ENCODE data around the gene SYT2. TPM values are rescaled to one million over a fixed set of nuclear protein-coding genes. Genes with fewer than 3 reads are reported as not detected.

Gene SYT2
- total RNA-seq, 1 experiment from 2014 or later, result 12.1 TPM

- Mint-ChIP-seq H3K36me3 (no peaks in the 10 kb centered on the region), H3K4me1 (peaks cover 32% of the 10 kb centered on the region), H3K4me3 (no peak overlapping the region), H3K27me3 (ENCODE audit: low read depth) (peaks cover 30% of the 10 kb centered on the region), H3K9me3 (no peaks in the 10 kb centered on the region), H3K27ac (no peak overlapping the region)
- TF ChIP-seq ZNF281 (CRISPR knock-in tag; IDR thresholded peaks at IDR 0.05), result no peak
- no peak for TF ChIP-seq ATF1 (CRISPR knock-in tag; IDR thresholded peaks at IDR 0.05)
- TF ChIP-seq MAX (CRISPR knock-in tag; IDR thresholded peaks at IDR 0.05), result no peak
- no peak for TF ChIP-seq CREM (CRISPR knock-in tag; IDR thresholded peaks at IDR 0.05)
- TF ChIP-seq E2F5 (CRISPR knock-in tag; IDR thresholded peaks at IDR 0.05), result no peak
- no peak for TF ChIP-seq ZNF396 (CRISPR knock-in tag; IDR thresholded peaks at IDR 0.05; ENCODE audit: borderline replicate concordance)
- no peak for TF ChIP-seq IRF1 (CRISPR knock-in tag; IDR thresholded peaks at IDR 0.05)
- TF ChIP-seq CBFB (CRISPR knock-in tag; IDR thresholded peaks at IDR 0.05; ENCODE audit: low read depth), result no peak
- no peak for TF ChIP-seq GABPB1 (CRISPR knock-in tag; IDR thresholded peaks at IDR 0.05)
- TF ChIP-seq ZNF263 (CRISPR knock-in tag; IDR thresholded peaks at IDR 0.05; ENCODE audit: low read depth), result no peak
- TF ChIP-seq USF2 (CRISPR knock-in tag; IDR thresholded peaks at IDR 0.05), result no peak
- CTCF ChIA-PET, result interaction anchor here (1.4 kb wide), 1 partner anchor 47 kb away, joined by 3 read pairs; no protein-coding TSS in a partner anchor
- ATAC-seq (no peak), DNase-seq (ENCODE audit: low spot score) (no peak)
- POLR2A ChIA-PET, result no interaction called here
These were observed 3.4 kb downstream of the SYT2 start for GRCh38 chr1:202706851-202707250.

GRCh38 chr1:202704601-202705000, 5.7 kb downstream of the SYT2 start:
- H3K27ac Mint-ChIP-seq, result no peak overlapping the region
- no peaks in the 10 kb centered on the region for H3K9me3 Mint-ChIP-seq
- DNase-seq (ENCODE audit: low spot score) (no peak), ATAC-seq (no peak)
- H3K27me3 Mint-ChIP-seq (ENCODE audit: low read depth), result peaks cover 13% of the 10 kb centered on the region
- no peaks in the 10 kb centered on the region for H3K36me3 Mint-ChIP-seq
- H3K4me3 Mint-ChIP-seq, result no peak overlapping the region
- H3K4me1 Mint-ChIP-seq, result peaks cover 20% of the 10 kb centered on the region
- ChIA-PET CTCF (interaction anchor here (0.5 to 2.1 kb wide), 8 partner anchors 15 to 683 kb away, joined by 3 to 12 read pairs (median 4); no protein-coding TSS in a partner anchor), POLR2A (interaction anchor here (0.5 kb wide), 1 partner anchor 91 kb away, joined by 4 read pairs; no protein-coding TSS in a partner anchor)
- TF ChIP-seq ATF2 (CRISPR knock-in tag; IDR thresholded peaks at IDR 0.05; ENCODE audit: borderline replicate concordance, low read depth), result no peak
- no peak for TF ChIP-seq AR (CRISPR knock-in tag; IDR thresholded peaks at IDR 0.05)
- TF ChIP-seq USF1 (CRISPR knock-in tag; IDR thresholded peaks at IDR 0.05), result no peak
- TF ChIP-seq ZNF416 (CRISPR knock-in tag; IDR thresholded peaks at IDR 0.05), result no peak
- TF ChIP-seq NFATC4 (CRISPR knock-in tag; IDR thresholded peaks at IDR 0.05), result no peak
- no peak for TF ChIP-seq TEAD1 (CRISPR knock-in tag; IDR thresholded peaks at IDR 0.05)
- no peak for TF ChIP-seq GABPB1 (CRISPR knock-in tag; IDR thresholded peaks at IDR 0.05)
- no peak for TF ChIP-seq ATF3 (CRISPR knock-in tag; conservative IDR thresholded peaks at IDR 0.05)
- TF ChIP-seq SMAD3 (CRISPR knock-in tag; IDR thresholded peaks at IDR 0.05; ENCODE audit: borderline replicate concordance), result no peak
- TF ChIP-seq PRDM15 (CRISPR knock-in tag; IDR thresholded peaks at IDR 0.05), result no peak

Data from WTC11 (cell line).